ENCODE results near the gene MEGF6. TPM values are rescaled to one million over a fixed set of nuclear protein-coding genes. Genes with fewer than 3 reads are reported as not detected.
A peak's percentile ranks its signal among the peaks of the same experiment; 100 is the strongest.

The MEGF6 gene
- total RNA-seq, 2 experiments from 2014 or later, result 5.8 to 5.9 TPM

DNA sequence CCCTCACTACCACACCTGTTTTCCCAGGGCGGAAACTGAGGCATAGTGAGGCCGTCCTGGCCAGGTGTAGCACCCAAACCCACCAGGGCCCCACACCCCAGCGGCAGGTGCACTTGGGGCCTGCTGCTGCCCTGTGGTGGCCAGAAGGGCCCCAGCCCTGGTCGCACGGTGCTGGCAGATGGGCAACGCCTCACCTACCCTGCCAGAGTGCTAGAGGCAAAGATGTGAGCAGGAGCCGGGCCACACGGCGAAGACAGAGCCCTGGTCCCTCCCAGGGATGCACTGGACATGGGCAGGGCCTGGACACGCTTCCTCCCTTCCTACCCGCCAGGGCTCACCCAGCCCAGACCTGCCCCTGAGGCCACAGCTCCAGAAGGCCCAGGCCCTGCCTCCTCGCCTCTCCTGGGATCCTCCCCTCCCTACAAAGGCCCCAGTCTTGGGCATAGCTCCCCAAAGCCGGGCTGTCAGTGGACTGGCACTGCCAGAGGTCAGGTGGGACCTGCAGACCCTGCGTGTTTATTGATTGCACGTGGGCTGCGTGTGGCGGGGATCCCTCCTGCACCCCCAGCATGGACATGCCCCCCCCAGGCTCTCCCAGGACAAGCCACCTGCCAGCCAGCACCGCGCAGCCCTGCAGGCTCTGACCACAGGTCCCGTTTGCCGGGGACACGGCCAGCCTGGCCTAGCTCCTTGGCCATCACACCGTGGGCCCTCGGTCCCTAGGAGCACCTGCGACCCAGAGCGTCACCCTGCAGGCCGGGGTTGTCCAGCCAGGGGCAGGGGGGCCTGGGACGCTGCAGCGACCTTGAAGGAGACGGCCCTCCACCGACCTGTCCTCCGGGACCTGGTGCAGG, 44.1 kb downstream of the MEGF6 start:
- H3K9me3 Mint-ChIP-seq, result no peaks in the 10 kb centered on the region
- H3K27me3 Mint-ChIP-seq (ENCODE audit: low read depth), result no peaks in the 10 kb centered on the region
- intact Hi-C loops (cut with micrococcal nuclease), result no loop called here
- no peaks in the 10 kb centered on the region for H3K36me3 Mint-ChIP-seq (ENCODE audit: low read depth)
- no peak overlapping the region for H3K27ac Mint-ChIP-seq
- CTCF ChIA-PET, result no interaction called here
- H3K4me1 Mint-ChIP-seq (ENCODE audit: low read depth), result no peaks in the 10 kb centered on the region
- H3K4me3 Mint-ChIP-seq, result no peak overlapping the region
- DNase-seq, result no peak

DNA sequence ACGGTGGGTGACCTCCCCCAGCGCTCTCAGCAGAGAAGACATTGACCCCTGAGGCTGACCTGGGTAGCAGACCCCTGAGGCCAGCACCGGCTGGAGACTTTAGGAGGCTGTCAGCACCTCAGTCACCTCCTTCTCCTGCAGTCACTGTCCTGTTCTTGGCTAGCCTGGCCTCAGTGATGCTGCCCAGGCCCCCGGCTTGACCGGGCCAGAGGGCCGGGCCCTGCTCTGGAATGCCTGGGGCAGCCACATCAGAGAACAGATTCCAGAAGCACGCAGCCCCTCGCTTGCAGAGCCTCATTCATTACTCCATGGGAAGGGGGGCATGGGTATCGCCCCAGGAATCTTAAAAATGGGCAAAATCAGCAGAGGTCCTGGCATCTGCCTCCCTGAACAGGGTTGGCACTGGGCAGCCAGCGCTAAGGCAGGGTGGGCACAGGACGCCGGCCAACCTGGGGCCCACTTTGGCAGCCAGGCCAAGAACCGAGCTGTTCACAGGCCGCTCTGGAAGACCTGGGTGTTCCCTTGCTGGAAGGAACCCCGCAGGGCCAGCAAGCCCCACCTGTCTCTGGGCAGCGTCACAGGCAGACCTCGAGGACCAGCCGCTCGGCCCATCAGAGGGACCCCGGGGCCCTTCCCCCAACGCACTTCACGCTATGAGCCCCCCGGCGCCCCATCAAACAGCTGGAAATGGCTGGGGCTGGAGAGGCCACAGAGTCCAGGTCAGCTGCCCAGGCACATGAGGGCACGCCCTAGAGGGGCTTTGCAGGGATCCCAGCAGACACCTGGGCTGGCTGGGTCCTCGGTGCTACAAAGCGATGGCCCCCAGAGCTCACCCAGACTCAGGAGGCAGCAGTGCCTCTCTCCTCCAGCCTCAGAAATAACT, 45.1 kb downstream of the MEGF6 start:
- no peaks in the 10 kb centered on the region for H3K4me1 Mint-ChIP-seq (ENCODE audit: low read depth)
- intact Hi-C loops (cut with micrococcal nuclease), result no loop called here
- H3K27me3 Mint-ChIP-seq (ENCODE audit: low read depth), result no peaks in the 10 kb centered on the region
- H3K27ac Mint-ChIP-seq, result no peak overlapping the region
- H3K4me3 Mint-ChIP-seq, result no peak overlapping the region
- no peaks in the 10 kb centered on the region for H3K36me3 Mint-ChIP-seq (ENCODE audit: low read depth)
- CTCF ChIA-PET, result interaction anchor here (4.0 kb wide), 1 partner anchor 54 kb away, joined by 20 read pairs; no protein-coding TSS in a partner anchor
- no peaks in the 10 kb centered on the region for H3K9me3 Mint-ChIP-seq
- no peak for DNase-seq

DNA sequence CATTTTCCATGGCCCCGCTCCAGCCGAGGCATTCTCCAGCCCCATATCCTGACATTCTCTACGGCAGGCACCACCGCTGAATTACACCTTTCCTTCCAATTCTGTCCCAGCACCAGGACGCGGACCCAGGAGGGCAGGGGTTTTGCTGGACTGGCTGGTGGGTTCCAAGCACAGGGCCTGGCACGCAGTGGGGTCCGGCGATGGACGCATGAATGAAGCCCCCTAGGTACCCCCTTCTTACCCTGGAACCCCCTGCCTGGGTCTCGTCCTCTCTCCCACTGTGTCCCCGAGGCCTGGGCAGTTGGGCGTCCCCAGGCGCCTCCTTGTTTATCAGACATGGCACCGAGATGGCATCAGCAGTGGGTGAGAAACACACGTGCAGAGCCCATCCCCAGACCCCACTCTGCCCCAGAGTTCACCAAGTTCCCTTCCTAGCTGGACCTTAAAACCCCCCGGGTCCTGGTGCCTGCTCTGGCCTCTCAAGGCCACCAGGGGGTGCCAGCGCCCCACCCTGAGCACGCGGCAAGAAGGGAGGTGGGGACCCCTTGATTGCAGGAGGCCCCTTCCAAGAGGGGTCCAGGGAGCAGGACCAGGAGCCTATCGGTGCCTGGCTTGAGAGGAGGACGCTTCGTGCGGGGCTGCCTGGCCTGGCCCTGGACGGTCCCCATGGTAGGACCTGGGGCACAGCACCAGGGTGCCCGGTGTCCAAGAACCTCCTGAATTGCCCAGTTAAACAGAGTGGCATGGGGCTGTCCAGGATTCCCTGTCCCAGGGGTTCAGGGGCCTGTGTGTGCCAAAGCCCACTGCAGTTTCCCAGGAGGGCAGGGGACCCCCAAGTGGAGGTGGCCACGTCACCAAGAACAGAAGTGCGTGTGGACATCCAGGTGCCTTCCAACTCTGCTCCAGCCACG, 46.1 kb downstream of the MEGF6 start:
- intact Hi-C loops (cut with micrococcal nuclease), result loop anchor here (1.0 kb wide), 2 partner anchors 54 to 159 kb away; no protein-coding TSS in a partner anchor
- H3K27me3 Mint-ChIP-seq (ENCODE audit: low read depth), result no peaks in the 10 kb centered on the region
- no peaks in the 10 kb centered on the region for H3K9me3 Mint-ChIP-seq
- peak; percentile 31 for DNase-seq
- no peak overlapping the region for H3K4me3 Mint-ChIP-seq
- H3K36me3 Mint-ChIP-seq (ENCODE audit: low read depth), result no peaks in the 10 kb centered on the region
- H3K27ac Mint-ChIP-seq, result no peak overlapping the region
- CTCF ChIA-PET, result interaction anchor here (1.1 to 4.0 kb wide), 5 partner anchors 9 to 72 kb away, joined by 4 to 20 read pairs (median 5); no protein-coding TSS in a partner anchor
- H3K4me1 Mint-ChIP-seq (ENCODE audit: low read depth), result no peaks in the 10 kb centered on the region

DNA sequence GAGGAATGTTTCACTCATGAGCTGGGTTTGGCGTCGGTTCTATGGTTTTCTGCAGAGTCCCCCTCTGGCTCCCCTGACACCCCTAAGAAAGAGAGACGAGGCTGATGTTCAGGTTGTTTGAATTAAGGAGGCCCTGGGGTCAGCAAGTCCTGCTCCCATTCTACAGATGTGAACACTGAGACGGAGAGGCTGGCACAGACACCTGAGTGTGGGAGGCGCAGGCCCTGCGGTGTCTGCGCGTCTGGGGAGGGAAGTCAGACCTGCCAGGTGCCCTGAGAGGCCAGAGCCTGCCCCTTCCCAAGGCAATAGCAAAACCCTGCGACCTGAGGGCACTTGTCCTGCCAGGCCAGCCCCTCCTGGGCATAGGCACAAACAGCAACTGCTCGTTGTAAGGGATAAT, 47.7 kb downstream of the MEGF6 start:
- H3K27me3 Mint-ChIP-seq (ENCODE audit: low read depth), result no peaks in the 10 kb centered on the region
- no peaks in the 10 kb centered on the region for H3K36me3 Mint-ChIP-seq (ENCODE audit: low read depth)
- H3K9me3 Mint-ChIP-seq, result no peaks in the 10 kb centered on the region
- no peak overlapping the region for H3K27ac Mint-ChIP-seq
- CTCF ChIA-PET, result interaction anchor here (0.6 to 4.0 kb wide), 5 partner anchors 8 to 71 kb away, joined by 3 to 20 read pairs (median 4); no protein-coding TSS in a partner anchor
- DNase-seq, result no peak
- intact Hi-C loops (cut with micrococcal nuclease), result no loop called here
- no peaks in the 10 kb centered on the region for H3K4me1 Mint-ChIP-seq (ENCODE audit: low read depth)
- H3K4me3 Mint-ChIP-seq, result no peak overlapping the region

DNA sequence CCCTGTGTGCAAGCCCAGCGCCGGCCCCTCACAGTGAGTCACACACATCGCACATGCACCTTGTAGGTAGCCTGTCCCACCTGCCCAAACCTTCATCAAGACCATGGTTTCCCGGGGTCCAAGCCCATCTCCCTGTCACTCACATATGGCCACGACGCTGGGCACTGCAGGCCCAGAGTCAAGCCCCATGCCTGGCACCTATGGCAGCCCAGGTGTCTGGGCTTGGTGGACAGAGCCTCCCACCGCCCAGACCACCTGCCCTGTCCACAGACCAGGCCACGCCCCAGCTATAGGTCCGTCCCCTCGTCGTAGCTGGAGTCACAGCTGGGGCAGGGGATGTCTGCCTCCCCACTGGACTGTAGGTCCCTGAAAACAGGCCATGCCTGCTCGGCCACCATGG, 48.2 kb downstream of the MEGF6 start:
- no peak overlapping the region for H3K4me3 Mint-ChIP-seq
- CTCF ChIA-PET, result interaction anchor here (0.8 to 4.0 kb wide), 2 partner anchors 57 to 71 kb away, joined by 3 to 20 read pairs; no protein-coding TSS in a partner anchor
- H3K9me3 Mint-ChIP-seq, result no peaks in the 10 kb centered on the region
- no peaks in the 10 kb centered on the region for H3K36me3 Mint-ChIP-seq (ENCODE audit: low read depth)
- intact Hi-C loops (cut with micrococcal nuclease), result no loop called here
- H3K27ac Mint-ChIP-seq, result no peak overlapping the region
- DNase-seq, result no peak
- no peaks in the 10 kb centered on the region for H3K27me3 Mint-ChIP-seq (ENCODE audit: low read depth)
- H3K4me1 Mint-ChIP-seq (ENCODE audit: low read depth), result no peaks in the 10 kb centered on the region

DNA sequence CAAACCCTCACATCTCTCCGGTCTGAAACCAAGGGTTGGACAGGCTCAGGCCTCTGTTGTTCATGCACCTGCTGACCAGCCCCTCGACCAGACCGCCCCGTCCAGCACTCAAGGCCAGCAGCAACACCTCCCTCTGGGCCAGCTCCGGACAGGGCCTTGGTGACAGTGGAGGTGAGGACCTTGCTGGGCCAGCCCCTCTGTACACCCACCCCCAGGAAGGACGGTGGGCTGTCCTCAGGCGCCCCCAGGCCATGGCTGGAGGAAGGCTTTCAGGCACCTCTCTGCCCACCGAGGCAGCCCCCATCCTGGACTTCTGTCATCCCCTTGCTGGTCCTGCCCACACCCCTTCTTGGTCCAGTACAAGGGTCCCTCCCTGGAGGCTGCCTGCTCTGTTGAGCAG, 48.6 kb downstream of the MEGF6 start:
- CTCF ChIA-PET, result interaction anchor here (0.8 to 4.0 kb wide), 2 partner anchors 57 to 70 kb away, joined by 3 to 20 read pairs; no protein-coding TSS in a partner anchor

DNA sequence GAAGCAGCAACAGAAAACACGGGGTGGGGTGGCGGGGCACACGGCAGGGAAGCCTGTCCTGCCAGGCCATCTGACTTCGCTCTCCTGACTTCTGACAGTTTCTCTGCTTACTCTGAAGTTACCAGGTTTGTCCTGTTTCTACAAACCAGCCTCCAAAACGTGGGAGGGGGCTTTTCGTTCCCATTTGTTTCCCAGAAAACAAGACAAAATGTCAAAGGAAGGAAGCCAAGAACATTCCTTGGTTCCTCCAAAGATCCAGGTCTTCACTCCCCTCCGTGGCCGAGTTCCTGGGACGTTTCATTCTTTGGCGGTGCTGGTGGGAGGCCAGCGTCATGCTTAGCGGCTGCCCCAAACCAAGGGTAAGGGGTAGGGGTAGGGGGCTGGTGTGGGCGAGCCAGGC, 49.6 kb downstream of the MEGF6 start:
- Mint-ChIP-seq H3K4me3 (no peak overlapping the region), H3K27me3 (ENCODE audit: low read depth) (no peaks in the 10 kb centered on the region), H3K36me3 (ENCODE audit: low read depth) (no peaks in the 10 kb centered on the region), H3K4me1 (ENCODE audit: low read depth) (no peaks in the 10 kb centered on the region), H3K27ac (no peak overlapping the region), H3K9me3 (no peaks in the 10 kb centered on the region)
- DNase-seq, result no peak
- CTCF ChIA-PET, result no interaction called here
- intact Hi-C loops (cut with micrococcal nuclease), result no loop called here

More for the DNA sequence above, 48.6 kb downstream of the MEGF6 start:
- H3K27me3 Mint-ChIP-seq (ENCODE audit: low read depth), result no peaks in the 10 kb centered on the region
- H3K4me3 Mint-ChIP-seq, result no peak overlapping the region
- intact Hi-C loops (cut with micrococcal nuclease), result no loop called here
- no peaks in the 10 kb centered on the region for H3K9me3 Mint-ChIP-seq
- no peak for DNase-seq
- H3K4me1 Mint-ChIP-seq (ENCODE audit: low read depth), result no peaks in the 10 kb centered on the region
- no peak overlapping the region for H3K27ac Mint-ChIP-seq
- H3K36me3 Mint-ChIP-seq (ENCODE audit: low read depth), result no peaks in the 10 kb centered on the region

DNA sequence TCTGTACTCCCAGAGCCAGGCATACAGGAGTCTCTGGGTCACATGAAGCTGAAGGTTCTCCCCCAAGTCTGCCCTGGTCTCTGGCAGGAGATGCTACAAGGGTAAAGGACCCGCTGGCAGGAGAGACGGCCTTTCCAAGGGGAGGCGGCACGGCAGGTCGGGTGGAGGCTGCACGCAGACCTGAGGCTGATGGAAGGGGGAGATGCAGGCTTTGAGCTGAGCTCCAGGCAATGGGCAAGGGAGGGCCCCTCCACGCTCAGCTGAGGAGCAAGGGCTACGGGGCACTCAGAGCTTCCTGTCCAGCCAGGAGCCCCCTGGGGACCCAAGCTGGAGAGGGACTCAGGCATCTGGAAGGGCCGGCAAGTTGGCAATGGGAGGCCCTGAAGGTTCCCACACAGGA, 50.3 kb downstream of the MEGF6 start:
- intact Hi-C loops (cut with micrococcal nuclease), result no loop called here
- Mint-ChIP-seq H3K4me3 (no peak overlapping the region), H3K4me1 (ENCODE audit: low read depth) (no peaks in the 10 kb centered on the region), H3K9me3 (no peaks in the 10 kb centered on the region), H3K27ac (no peak overlapping the region), H3K27me3 (ENCODE audit: low read depth) (no peaks in the 10 kb centered on the region), H3K36me3 (ENCODE audit: low read depth) (no peaks in the 10 kb centered on the region)
- no peak for DNase-seq
- CTCF ChIA-PET, result no interaction called here

DNA sequence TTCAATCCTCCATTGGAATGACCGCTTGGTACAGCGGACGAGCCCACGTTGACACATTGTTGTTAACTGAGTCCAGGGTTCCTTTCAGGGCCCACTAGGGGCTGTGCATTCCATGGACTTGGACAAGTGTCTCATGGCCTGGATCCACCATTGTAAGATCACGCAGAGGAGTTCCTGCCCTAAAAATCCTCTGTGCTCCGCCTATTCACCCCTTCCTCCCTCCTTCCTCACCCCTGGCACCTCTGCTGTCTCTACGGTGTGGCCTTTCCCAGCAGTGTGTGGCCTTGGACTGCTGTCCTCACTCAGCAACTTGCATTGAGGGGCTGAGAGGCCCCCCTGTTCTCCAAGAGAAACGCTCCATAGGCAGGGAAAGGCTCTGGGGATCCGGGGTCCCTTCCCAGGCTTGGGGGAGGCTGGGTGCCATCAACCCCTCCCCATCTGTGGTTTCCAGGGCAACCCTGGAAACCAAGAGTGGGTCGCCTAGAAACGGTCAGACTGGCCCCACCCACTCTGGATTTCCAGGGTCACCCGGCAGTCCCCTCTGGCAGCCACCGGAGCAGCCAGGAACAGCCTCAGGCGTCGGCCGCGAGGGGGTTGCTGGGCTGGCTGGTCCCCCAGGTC, 50.9 kb downstream of the MEGF6 start:
- H3K27ac Mint-ChIP-seq, result no peak overlapping the region
- intact Hi-C loops (cut with micrococcal nuclease), result no loop called here
- H3K9me3 Mint-ChIP-seq, result no peaks in the 10 kb centered on the region
- DNase-seq, result no peak
- H3K27me3 Mint-ChIP-seq (ENCODE audit: low read depth), result no peaks in the 10 kb centered on the region
- CTCF ChIA-PET, result no interaction called here
- no peak overlapping the region for H3K4me3 Mint-ChIP-seq
- no peaks in the 10 kb centered on the region for H3K36me3 Mint-ChIP-seq (ENCODE audit: low read depth)
- no peaks in the 10 kb centered on the region for H3K4me1 Mint-ChIP-seq (ENCODE audit: low read depth)

DNA sequence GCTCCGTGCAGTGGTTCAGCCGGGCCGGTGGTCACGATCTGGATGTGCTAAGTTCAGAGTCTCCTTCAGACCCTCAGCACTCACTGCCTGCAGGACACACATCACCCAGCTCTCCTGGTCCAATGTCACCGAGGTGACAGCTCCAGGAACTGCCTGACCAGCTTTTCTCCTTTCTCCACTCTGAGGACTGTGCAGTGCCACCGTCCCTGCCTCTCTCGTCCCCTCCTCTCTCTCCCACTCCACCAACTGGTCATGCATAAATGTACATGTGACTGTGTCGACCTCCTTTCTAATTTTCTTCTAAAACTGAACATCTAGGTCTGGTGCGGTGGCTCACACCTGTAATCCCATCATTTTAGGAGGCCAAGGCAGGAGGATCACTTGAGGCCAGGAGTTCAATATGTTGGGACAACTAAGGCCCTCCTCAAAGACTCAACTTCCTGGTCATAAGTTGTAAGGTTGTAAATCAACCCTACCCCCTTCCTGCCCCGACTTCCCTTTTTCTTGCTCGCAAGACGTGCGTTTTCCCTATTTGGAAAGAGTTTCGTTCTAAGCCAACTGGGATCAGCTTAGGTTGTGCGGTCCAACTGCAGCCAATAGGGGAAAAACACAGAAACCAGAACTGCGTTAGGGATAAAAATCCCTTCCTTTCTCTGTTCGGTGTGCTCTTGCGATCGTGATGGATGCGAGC, 53.1 kb downstream of the MEGF6 start:
- Mint-ChIP-seq H3K36me3 (ENCODE audit: low read depth) (no peaks in the 10 kb centered on the region), H3K27me3 (ENCODE audit: low read depth) (no peaks in the 10 kb centered on the region), H3K4me1 (ENCODE audit: low read depth) (no peaks in the 10 kb centered on the region), H3K9me3 (no peaks in the 10 kb centered on the region), H3K4me3 (no peak overlapping the region), H3K27ac (no peak overlapping the region)
- no peak for DNase-seq
- intact Hi-C loops (cut with micrococcal nuclease), result no loop called here
- CTCF ChIA-PET, result no interaction called here

DNA sequence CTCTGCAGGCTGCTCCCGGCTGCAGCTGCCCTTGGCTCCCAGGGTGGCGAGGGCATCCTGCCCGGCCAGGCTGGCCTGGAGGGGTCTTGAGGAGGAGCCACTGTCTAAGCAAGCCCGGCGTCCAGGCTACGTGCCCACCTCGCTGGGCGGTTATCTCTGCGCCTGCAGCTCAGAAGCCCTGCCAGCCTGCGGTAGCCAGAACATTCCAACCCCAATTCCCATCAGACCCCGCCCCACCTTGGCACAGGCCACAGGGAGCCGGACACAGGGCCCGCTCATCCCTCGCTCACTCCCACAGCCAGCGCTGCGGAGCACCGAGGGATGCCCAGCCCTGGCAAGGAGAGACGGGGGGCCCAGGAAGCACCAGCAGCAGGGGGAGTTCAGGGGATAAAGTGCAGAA, 53.9 kb downstream of the MEGF6 start:
- H3K4me1 Mint-ChIP-seq (ENCODE audit: low read depth), result no peaks in the 10 kb centered on the region
- H3K27ac Mint-ChIP-seq, result no peak overlapping the region
- no peak for DNase-seq
- no peaks in the 10 kb centered on the region for H3K9me3 Mint-ChIP-seq
- H3K4me3 Mint-ChIP-seq, result no peak overlapping the region
- H3K27me3 Mint-ChIP-seq (ENCODE audit: low read depth), result no peaks in the 10 kb centered on the region
- CTCF ChIA-PET, result no interaction called here
- intact Hi-C loops (cut with micrococcal nuclease), result no loop called here
- H3K36me3 Mint-ChIP-seq (ENCODE audit: low read depth), result no peaks in the 10 kb centered on the region
